NCI-H748 (cell line): ENCODE measurements around the gene ZNF311.
A peak's percentile ranks its signal among the peaks of the same experiment; 100 is the strongest.
"Not testable (repeated sequence)": the region's sequence is repeated elsewhere in the genome, so short reads cannot be mapped to it uniquely, and the experiment has no call there.

Experiments
- DNase-seq: peaks from one replicate; lab custom pipeline; 2025; ENCODE audit not compliant: unreplicated experiment; lab: John Stamatoyannopoulos, UW

Gene ZNF311

DNA sequence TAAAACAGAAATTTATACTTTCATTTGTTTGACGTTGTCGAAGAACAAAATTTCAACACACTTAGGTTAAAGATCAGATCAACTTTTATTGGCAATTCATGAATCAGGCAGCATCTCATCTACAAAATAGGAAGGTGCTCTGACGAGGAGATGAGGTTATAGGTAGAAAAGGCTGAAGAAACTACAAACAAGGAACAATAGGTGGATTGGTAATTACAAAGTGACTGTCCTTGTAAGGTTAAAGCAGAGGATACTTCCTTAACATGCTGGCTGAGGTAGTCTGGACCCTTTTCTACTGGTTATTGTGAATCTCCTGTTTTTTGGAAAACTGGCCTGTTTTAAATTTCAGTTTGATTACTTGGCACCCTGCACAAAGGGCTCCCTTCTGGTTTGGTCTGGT, 48.8 kb downstream of the ZNF311 start:
- no peak for DNase-seq

DNA sequence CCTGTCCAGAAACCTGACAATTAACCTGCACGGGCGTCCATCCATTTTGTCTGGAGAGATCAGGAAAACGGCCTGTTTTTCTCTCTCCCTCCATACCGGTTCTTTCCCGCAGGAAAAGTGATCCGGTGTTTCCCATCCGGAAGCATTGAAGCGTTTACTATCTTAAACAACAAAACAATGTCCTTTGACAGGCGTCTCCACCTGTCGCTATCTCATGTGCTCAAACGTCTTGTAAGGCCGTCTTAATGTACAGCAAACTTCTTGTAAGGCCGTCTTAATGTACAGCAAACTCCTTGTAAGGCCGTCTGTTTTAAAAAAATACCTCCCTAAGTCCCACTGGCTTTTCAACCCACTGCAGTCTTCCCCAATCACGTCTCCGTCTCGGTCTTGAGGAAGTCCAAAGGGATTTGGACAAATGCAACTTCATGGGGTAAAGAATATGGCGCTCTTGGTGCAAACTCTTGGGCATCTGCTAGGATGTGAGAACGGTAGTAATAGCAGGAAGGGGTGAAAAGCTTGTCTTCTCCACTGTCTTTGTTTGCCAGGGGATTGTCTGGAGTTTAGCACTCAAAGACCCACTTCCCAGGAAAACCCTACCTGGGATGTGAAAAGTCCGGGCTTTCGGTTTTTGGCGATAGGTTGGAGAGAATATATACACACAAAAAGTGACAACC, 51.4 kb downstream of the ZNF311 start:
- peak; percentile 52 for DNase-seq

DNA sequence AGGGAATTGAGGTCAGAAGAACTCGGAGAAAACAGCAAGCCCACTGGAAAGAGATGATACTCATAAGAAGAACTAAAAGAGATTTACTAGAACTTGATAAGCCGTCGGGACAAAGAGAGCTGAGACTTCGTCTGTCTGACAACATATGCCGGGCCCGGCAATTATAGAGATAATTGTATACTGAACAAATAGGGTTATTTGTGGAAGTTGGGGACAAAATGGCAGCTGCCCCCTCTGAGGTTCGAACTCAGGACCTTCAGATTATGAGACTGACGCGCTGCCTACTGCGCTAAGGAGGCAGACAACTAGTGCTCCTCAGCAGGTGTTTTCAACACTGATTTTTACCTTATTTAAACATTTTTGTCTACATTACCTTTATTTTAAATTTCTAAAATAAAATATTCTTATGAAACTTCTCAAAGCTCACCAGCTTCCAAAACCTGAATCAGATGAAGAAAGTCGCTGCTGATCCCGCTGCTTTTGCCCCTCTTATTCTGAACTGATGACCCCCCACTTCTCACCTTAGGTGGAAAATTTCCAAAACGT, 52.0 kb downstream of the ZNF311 start:
- DNase-seq = peak; percentile 83

DNA sequence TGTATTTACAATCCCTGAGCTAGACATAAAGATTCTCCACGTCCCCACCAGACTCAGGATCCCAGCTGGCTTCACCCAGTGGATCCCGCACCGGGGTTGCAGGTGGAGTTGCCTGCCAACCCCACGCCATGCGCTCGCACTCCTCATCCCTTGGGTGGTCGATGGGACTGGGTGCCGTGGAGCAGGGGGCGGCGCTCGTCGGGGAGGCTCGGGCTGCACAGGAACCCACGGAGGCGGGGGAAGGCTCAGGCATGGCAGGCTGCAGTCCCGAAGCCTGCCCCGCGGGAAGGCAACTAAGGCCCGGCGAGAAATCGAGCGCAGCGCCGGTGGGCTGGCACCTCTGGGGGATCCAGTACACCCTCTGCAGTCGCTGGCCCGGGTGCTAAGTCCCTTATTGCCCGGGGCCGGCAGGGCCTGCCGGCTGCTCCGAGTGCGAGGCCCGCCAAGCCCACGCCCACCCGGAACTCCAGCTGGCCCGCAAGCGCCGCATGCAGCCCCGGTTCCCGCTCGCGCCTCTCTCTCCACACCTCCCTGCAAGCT, 55.4 kb downstream of the ZNF311 start:
- not testable (repeated sequence) for DNase-seq

DNA sequence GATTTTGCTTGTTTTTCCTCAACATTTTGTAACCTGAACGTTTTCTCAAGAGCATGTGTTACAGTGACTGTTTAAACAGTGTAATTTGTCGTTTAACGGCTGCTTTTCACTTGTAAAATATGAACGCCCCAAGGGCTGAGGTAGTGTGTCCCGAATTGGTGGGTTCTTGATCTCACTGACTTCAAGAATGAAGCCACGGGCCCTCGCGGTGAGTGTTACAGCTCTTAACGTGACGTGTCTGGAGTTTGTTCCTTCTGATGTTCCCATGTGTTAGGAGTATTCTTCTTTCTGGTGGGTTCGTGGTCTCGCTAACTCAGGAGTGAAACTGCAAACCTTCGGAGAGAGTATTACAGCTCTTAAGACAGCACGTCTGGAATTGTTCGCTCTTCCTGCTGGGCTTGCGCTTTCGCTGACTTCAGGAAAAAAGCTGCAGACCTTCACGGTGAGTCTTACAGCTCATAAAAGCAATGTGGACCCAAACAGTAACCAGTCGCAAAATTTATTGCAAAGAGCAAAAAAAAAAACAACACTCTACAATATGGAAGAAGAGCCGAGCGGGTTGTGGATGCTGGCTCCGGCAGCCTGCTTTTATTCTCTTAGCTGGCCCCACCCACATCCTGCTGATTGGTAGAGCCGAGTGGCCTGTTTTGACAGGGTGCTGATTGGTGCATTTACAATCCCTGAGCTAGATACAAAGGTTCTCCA, 56.2 kb downstream of the ZNF311 start:
- peak; percentile 16 for DNase-seq

DNA sequence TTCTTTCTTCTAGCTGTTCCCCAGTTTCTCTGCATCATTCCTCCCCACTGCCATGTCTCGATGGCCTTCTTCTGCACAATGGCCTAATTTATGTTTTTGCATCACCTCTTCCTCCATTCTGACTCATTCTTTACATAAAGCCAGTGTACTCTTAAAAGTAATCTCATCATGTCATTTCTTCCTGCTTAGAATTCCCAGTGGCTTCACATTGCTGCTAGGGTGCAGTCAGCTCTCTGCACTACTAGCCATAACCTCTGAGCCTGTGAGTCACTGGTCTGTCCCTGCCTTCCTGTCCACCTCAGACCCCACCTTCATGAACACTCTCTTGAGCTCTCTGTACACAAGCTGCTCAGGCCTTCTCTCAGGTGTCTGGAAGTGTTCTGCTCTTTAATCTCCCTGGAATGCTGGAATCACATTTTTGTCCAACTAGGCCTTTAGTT, 57.3 kb downstream of the ZNF311 start:
- no peak for DNase-seq

DNA sequence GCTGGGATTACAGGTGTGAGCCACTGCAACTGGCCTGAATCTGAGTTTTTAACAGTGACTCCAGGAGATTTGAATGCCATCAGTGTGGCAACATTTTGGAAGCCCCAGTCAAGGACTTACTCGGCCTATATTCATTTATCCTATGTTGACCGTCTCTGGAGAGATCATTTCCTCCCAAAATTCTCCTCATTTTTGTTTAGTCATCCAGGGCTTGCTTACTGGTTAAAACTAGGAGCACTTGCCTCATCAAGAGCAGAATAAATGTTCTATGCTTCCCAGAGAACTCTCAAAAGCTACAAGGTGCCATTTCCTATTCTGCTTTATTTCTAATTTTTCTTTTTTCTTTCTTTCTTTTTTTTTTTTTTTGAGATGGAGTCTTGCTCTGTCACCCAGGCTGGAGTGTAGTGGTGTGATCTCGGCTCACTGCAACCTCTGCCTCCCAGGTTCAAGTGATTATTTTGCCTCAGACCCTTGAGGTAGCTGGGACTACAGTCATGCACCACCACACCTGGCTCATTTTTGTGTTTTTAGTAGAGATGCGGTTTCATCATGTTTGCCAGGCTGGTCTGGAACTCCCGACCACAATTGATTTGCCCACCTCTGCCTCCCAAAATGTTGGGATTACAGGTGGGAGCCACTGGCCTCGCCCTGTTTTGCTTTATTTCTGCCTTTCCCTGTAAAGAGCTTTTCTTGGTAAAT, 57.9 kb downstream of the ZNF311 start:
- no peak for DNase-seq

DNA sequence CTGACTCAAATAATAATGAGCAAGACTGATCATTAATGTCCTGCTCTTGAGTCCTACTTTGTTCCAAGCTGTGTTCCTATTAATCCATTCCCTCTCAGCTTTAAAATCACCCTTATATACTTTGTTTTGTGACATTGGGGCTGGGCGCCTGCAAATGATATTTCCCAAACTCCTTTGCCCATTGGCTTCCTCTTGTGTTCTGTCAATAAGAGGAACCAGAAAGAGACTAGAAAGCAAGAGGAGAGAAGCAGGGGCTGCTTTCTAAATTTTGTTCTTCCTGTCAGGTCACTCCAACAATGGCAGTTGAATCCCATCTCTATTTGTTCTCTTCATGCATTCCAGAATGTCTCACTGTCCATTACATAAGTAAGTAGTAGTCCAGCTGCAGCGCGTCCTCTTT, 59.8 kb downstream of the ZNF311 start:
- no peak for DNase-seq
